ENCODE data around the gene LGR6.

The LGR6 gene

GRCh38 chr1:202251424-202252256 is 58.0 kb downstream of the LGR6 start (continued):
- TF ChIP-seq INSM2 (tag by site-specific recombination; IDR thresholded peaks at IDR 0.05) (no peak), ZIC2 (tag by site-specific recombination; IDR thresholded peaks at IDR 0.05) (0 out of 2 replicates have a peak, but pooled peaks have one; percentile 13), HOXA7 (CRISPR knock-in tag; IDR thresholded peaks at IDR 0.05; ENCODE audit: borderline replicate concordance) (no peak), IKZF3 (tag by site-specific recombination; IDR thresholded peaks at IDR 0.05) (no peak)

- Histone ChIP-seq H3K4me3 (ENCODE audit: low read depth, low read length) (no peak overlapping the region), H3K36me3 (ENCODE audit: control insufficient read depth in 2 of 2, insufficient read depth in 1 of 2, low read length in 2 of 2) (no peaks in the 10 kb centered on the region), H3K9me3 (ENCODE audit: control insufficient read depth, insufficient read depth, low read depth, low read length) (no peaks in the 10 kb centered on the region), H3K4me1 (ENCODE audit: control insufficient read depth, insufficient read depth, low read length) (no peaks in the 10 kb centered on the region), H3K27ac (ENCODE audit: extremely low read depth, low read depth, low read length) (no peak overlapping the region)
- POLR2A ChIA-PET = no interaction called here
- CTCF ChIA-PET = no interaction called here
- TF ChIP-seq ZNF155 (tag by site-specific recombination; IDR thresholded peaks at IDR 0.05) = no peak
- no peak for TF ChIP-seq SCRT1 (tag by site-specific recombination; IDR thresholded peaks at IDR 0.05; ENCODE audit: borderline replicate concordance)
- TF ChIP-seq ZNF175 (tag by site-specific recombination; IDR thresholded peaks at IDR 0.05) = no peak
- TF ChIP-seq SCRT2 (tag by site-specific recombination; IDR thresholded peaks at IDR 0.05) = no peak
- no peak for TF ChIP-seq GLIS2 (tag by site-specific recombination; IDR thresholded peaks at IDR 0.05)
- TF ChIP-seq GLI4 (tag by site-specific recombination; IDR thresholded peaks at IDR 0.05) = no peak
- no peak for TF ChIP-seq HOXD13 (CRISPR knock-in tag; IDR thresholded peaks at IDR 0.05; ENCODE audit: borderline replicate concordance)
- TF ChIP-seq SP7 (tag by site-specific recombination; IDR thresholded peaks at IDR 0.05) = no peak
Observed at GRCh38 chr1:202252271-202252670, 58.7 kb downstream of the LGR6 start.

GRCh38 chr1:202254454-202255252 is 61.1 kb downstream of the LGR6 start:
- H3K27ac ChIP-seq (ENCODE audit: extremely low read depth, low read depth, low read length) = no peak overlapping the region
- no peaks in the 10 kb centered on the region for H3K4me1 ChIP-seq (ENCODE audit: control insufficient read depth, insufficient read depth, low read length)
- TF ChIP-seq ZSCAN18 (tag by site-specific recombination; IDR thresholded peaks at IDR 0.05) (no peak), ZFP3 (tag by site-specific recombination; IDR thresholded peaks at IDR 0.05; ENCODE audit: low read depth) (peak; percentile 83)
- CTCF ChIA-PET = interaction anchor here (0.7 to 1.1 kb wide), 3 partner anchors 18 to 34 kb away, joined by 3 read pairs; no protein-coding TSS in a partner anchor
- H3K9me3 ChIP-seq (ENCODE audit: control insufficient read depth, insufficient read depth, low read depth, low read length) = no peaks in the 10 kb centered on the region
- no peak overlapping the region for H3K4me3 ChIP-seq (ENCODE audit: low read depth, low read length)
- POLR2A ChIA-PET = no interaction called here
- no peaks in the 10 kb centered on the region for H3K36me3 ChIP-seq (ENCODE audit: control insufficient read depth in 2 of 2, insufficient read depth in 1 of 2, low read length in 2 of 2)

- Histone ChIP-seq H3K36me3 (ENCODE audit: control insufficient read depth in 2 of 2, insufficient read depth in 1 of 2, low read length in 2 of 2) (no peaks in the 10 kb centered on the region), H3K4me1 (ENCODE audit: control insufficient read depth, insufficient read depth, low read length) (no peaks in the 10 kb centered on the region), H3K27ac (ENCODE audit: extremely low read depth, low read depth, low read length) (no peak overlapping the region), H3K9me3 (ENCODE audit: control insufficient read depth, insufficient read depth, low read depth, low read length) (no peaks in the 10 kb centered on the region), H3K4me3 (ENCODE audit: low read depth, low read length) (no peak overlapping the region)
- ChIA-PET CTCF (interaction anchor here (0.5 to 1.1 kb wide), 6 partner anchors 18 to 219 kb away, joined by 3 to 5 read pairs (median 3); no protein-coding TSS in a partner anchor), POLR2A (no interaction called here)
- TF ChIP-seq SP7 (tag by site-specific recombination; IDR thresholded peaks at IDR 0.05) (peak; percentile 75), ZFHX2 (tag by site-specific recombination; conservative IDR thresholded peaks at IDR 0.05) (no peak), SP3 (tag by site-specific recombination; IDR thresholded peaks at IDR 0.05) (no peak), ZNF610 (tag by site-specific recombination; IDR thresholded peaks at IDR 0.05; ENCODE audit: borderline replicate concordance) (no peak), ZBTB21 (tag by site-specific recombination; IDR thresholded peaks at IDR 0.05) (no peak), ZNF600 (tag by site-specific recombination; IDR thresholded peaks at IDR 0.05) (no peak), PATZ1 (tag by site-specific recombination; IDR thresholded peaks at IDR 0.05) (0 out of 2 replicates have a peak, but pooled peaks have one; percentile 17), ZNF747 (tag by site-specific recombination; IDR thresholded peaks at IDR 0.05) (no peak), ZNF514 (tag by site-specific recombination; IDR thresholded peaks at IDR 0.05) (no peak), ZNF629 (tag by site-specific recombination; IDR thresholded peaks at IDR 0.05) (0 out of 2 replicates have a peak, but pooled peaks have one; percentile 39), ZNF184 (tag by site-specific recombination; IDR thresholded peaks at IDR 0.05) (0 out of 2 replicates have a peak, but pooled peaks have one; percentile 32), KLF8 (tag by site-specific recombination; IDR thresholded peaks at IDR 0.05) (no peak)
Observed at GRCh38 chr1:202255343-202255742, 61.7 kb downstream of the LGR6 start.
